MM.1S (cell line): ENCODE data around the gene CD109.

Source experiments
- EZH2phosphoT487 ChIP-seq: fragments of 300-600 bp; sonication (generic); IDR thresholded peaks from 2 replicates; pipeline ENCODE4 v1.6.1; 2018; ENCODE audit warnings: antibody characterized with exemption, low read length
- TF ChIP-seq, protein P1 (sequence below): fragments of 300-600 bp; sonication (generic); IDR thresholded peaks from 2 replicates; pipeline ENCODE4 v1.5.1; 2016; ENCODE audit warnings: antibody characterized with exemption, low read length, mixed read lengths

DNA sequence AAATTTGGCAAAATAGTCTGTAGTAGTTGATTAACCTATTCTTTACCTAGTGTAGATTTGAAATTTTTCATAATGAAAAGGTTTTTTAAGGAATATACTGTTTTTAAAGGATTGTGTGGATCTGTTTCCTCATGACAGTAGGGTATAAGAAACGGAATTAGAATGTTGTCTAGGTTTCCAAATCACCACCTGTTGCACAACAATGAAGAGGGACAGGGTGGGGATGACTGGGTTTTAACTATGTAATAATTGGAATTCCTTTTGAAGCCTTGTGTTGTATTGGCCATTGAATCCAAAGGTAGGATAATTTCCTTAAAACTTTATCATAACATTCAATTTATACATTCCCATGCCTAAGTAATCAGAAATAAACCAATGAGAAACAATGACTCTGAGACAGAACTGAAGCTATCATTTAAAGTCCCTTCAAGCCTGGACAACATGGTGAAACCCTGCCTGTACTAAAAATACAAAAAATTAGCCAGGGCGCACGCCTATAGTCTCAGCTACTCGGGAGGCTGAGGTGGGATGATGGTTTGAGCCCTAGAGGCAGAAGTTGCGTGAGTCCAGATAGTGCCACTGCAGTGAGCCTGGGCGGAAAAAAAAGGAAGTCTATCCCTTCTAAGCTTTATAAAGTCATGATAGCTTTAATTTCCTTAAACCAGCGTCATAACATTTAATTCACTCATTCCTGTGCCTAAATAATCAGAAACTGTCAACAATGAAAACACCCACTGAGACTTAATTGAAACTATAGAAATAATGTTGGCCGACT is 23.9 kb upstream of the CD109 start:
- TF ChIP-seq, protein P1, sequence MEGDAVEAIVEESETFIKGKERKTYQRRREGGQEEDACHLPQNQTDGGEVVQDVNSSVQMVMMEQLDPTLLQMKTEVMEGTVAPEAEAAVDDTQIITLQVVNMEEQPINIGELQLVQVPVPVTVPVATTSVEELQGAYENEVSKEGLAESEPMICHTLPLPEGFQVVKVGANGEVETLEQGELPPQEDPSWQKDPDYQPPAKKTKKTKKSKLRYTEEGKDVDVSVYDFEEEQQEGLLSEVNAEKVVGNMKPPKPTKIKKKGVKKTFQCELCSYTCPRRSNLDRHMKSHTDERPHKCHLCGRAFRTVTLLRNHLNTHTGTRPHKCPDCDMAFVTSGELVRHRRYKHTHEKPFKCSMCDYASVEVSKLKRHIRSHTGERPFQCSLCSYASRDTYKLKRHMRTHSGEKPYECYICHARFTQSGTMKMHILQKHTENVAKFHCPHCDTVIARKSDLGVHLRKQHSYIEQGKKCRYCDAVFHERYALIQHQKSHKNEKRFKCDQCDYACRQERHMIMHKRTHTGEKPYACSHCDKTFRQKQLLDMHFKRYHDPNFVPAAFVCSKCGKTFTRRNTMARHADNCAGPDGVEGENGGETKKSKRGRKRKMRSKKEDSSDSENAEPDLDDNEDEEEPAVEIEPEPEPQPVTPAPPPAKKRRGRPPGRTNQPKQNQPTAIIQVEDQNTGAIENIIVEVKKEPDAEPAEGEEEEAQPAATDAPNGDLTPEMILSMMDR: no peak
- no peak for TF ChIP-seq EZH2phosphoT487
